GM12891 (cell line): ENCODE measurements around the gene SLC12A7.

Experiments used
- PAX5 ChIP-seq: IDR thresholded peaks from 2 replicates; pipeline ENCODE4 v1.6.1; 2011; ENCODE audit warnings: low read length, moderate library complexity, mild to moderate bottlenecking; ENCODE audit not compliant: insufficient read depth, severe bottlenecking
- POLR2A ChIP-seq: IDR thresholded peaks from 2 replicates; pipeline ENCODE4 v1.6.1; 2011; ENCODE audit warnings: low read depth, low read length, control low read depth
- POLR2AphosphoS5 ChIP-seq: IDR thresholded peaks from 2 replicates; pipeline ENCODE4 v1.6.1; 2011; ENCODE audit warnings: low read depth, low read length, control low read depth
- POU2F2 ChIP-seq: IDR thresholded peaks from 2 replicates; pipeline ENCODE4 v1.6.1; 2011; ENCODE audit warnings: low read depth, mild to moderate bottlenecking, control low read depth, low read length, moderate library complexity
- TAF1 ChIP-seq: IDR thresholded peaks from 2 replicates; pipeline ENCODE4 v1.6.1; 2011; ENCODE audit warnings: low read depth, low read length, control low read depth

DNA sequence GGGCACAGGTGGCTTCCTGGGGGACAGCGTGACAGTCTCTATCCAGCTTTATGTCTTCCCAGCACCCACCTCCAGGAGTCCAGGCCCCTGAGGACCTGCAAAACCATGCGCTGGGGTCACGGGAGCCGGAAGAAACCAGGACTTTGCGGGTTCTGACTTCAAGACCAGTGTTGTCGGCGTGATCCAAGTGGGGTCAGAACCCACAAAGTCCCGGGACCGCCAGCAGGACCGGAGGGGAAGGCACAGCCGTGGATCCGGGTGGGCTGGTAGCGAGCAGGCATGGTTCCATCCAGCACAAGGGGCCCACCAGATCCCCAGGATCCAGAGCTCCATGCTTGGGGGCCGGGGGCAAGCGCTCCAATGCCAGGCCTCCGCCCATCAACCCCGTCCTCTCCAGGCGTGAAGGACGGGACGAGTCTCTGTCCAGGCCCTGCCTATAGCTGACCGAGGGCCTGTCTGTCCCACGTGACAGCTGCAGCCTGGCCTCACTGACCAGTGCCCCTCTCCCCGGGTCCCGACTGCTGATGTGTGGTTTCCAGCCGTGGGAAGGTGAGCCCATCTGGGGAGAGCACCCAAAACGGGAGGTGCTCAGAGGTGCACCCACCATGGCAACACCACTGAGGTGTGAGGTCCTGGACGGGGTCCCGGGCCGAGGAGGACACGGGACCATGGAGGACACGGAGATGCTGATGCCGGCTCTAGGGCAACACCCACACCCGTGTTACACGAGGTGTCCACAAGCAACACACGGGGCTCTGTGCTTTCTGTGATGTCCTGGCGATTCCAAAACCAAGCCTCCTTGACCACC lies 48.9 kb downstream of the SLC12A7 start:
- TF ChIP-seq POLR2A, result no peak
- no peak for TF ChIP-seq POLR2AphosphoS5
- TF ChIP-seq TAF1, result no peak
- no peak for TF ChIP-seq POU2F2
- no peak for TF ChIP-seq PAX5
